ENCODE results near the gene BCDIN3D. TPM values are rescaled to one million over a fixed set of nuclear protein-coding genes. Genes with fewer than 3 reads are reported as not detected.

Gene BCDIN3D
- polyA plus RNA-seq, 4 donors, result 2.4 to 5.3 (median 3.1) TPM

- Histone ChIP-seq H3K27ac (ENCODE audit: low read depth in 1 of 3, low read length in 2 of 3) (peak overlapping the region in 1 of 3 donors; percentile 11), H3K4me3 (ENCODE audit: low read depth in 1 of 3, low read length in 3 of 3) (no peak overlapping the region), H3K9me3 (ENCODE audit: control insufficient read depth in 2 of 2, insufficient read depth in 1 of 2, low read depth in 1 of 2, low read length in 1 of 2) (no peaks in the 10 kb centered on the region), H3K36me3 (ENCODE audit: control insufficient read depth in 3 of 3, insufficient read depth in 2 of 3, low read depth in 1 of 3, low read length in 3 of 3) (peaks cover 0 to 17% (median 0%) of the 10 kb centered on the region in 3 donors), H3K27me3 (ENCODE audit: control insufficient read depth in 3 of 3, insufficient read depth in 3 of 3, low read length in 3 of 3) (no peaks in the 10 kb centered on the region), H3K4me1 (ENCODE audit: control insufficient read depth in 3 of 3, insufficient read depth in 2 of 3, low read depth in 1 of 3, low read length in 2 of 3) (peaks cover 0 to 14% (median 4%) of the 10 kb centered on the region in 3 donors)
- FAIRE-seq, result no peak
- 85 to 94% (median 91%) methylated on average over 8 of the region's 8 CpGs for WGBS, 3 donors
- DNase-seq, result no peak
Measured at GRCh38 chr12:49824416-49824815, 18.5 kb downstream of the BCDIN3D start.

GRCh38 chr12:49823951-49824350 lies 19.0 kb downstream of the BCDIN3D start:
- Histone ChIP-seq H3K4me1 (ENCODE audit: control insufficient read depth in 3 of 3, insufficient read depth in 2 of 3, low read depth in 1 of 3, low read length in 2 of 3) (peaks cover 0 to 9% (median 2%) of the 10 kb centered on the region in 3 donors), H3K27ac (ENCODE audit: low read depth in 1 of 3, low read length in 2 of 3) (no peak overlapping the region), H3K9me3 (ENCODE audit: control insufficient read depth in 2 of 2, insufficient read depth in 1 of 2, low read depth in 1 of 2, low read length in 1 of 2) (no peaks in the 10 kb centered on the region), H3K4me3 (ENCODE audit: low read depth in 1 of 3, low read length in 3 of 3) (no peak overlapping the region), H3K36me3 (ENCODE audit: control insufficient read depth in 3 of 3, insufficient read depth in 2 of 3, low read depth in 1 of 3, low read length in 3 of 3) (peaks cover 0 to 17% (median 0%) of the 10 kb centered on the region in 3 donors), H3K27me3 (ENCODE audit: control insufficient read depth in 3 of 3, insufficient read depth in 3 of 3, low read length in 3 of 3) (no peaks in the 10 kb centered on the region)
- 91 to 96% (median 95%) methylated on average over 6 of the region's 6 CpGs for WGBS, 3 donors
- FAIRE-seq, result no peak
- DNase-seq, result no peak

GRCh38 chr12:49823350-49823749 lies 19.6 kb downstream of the BCDIN3D start:
- Histone ChIP-seq H3K27ac (ENCODE audit: low read depth in 1 of 3, low read length in 2 of 3) (no peak overlapping the region), H3K36me3 (ENCODE audit: control insufficient read depth in 3 of 3, insufficient read depth in 2 of 3, low read depth in 1 of 3, low read length in 3 of 3) (peaks cover 0 to 17% (median 0%) of the 10 kb centered on the region in 3 donors), H3K4me1 (ENCODE audit: control insufficient read depth in 3 of 3, insufficient read depth in 2 of 3, low read depth in 1 of 3, low read length in 2 of 3) (peaks cover 0 to 6% (median 2%) of the 10 kb centered on the region in 3 donors), H3K9me3 (ENCODE audit: control insufficient read depth in 2 of 2, insufficient read depth in 1 of 2, low read depth in 1 of 2, low read length in 1 of 2) (no peaks in the 10 kb centered on the region), H3K4me3 (ENCODE audit: low read depth in 1 of 3, low read length in 3 of 3) (no peak overlapping the region), H3K27me3 (ENCODE audit: control insufficient read depth in 3 of 3, insufficient read depth in 3 of 3, low read length in 3 of 3) (no peaks in the 10 kb centered on the region)
- no peak for FAIRE-seq
- 68 to 86% (median 81%) methylated on average over 1 of the region's 1 CpG for WGBS, 3 donors
- DNase-seq, result no peak

- H3K27me3 ChIP-seq (ENCODE audit: control insufficient read depth in 3 of 3, insufficient read depth in 3 of 3, low read length in 3 of 3), result no peaks in the 10 kb centered on the region
- no peak overlapping the region for H3K4me3 ChIP-seq (ENCODE audit: low read depth in 1 of 3, low read length in 3 of 3)
- FAIRE-seq, result no peak
- peaks cover 0 to 17% (median 0%) of the 10 kb centered on the region in 3 donors for H3K36me3 ChIP-seq (ENCODE audit: control insufficient read depth in 3 of 3, insufficient read depth in 2 of 3, low read depth in 1 of 3, low read length in 3 of 3)
- WGBS, 3 donors, result 66 to 77% (median 74%) methylated on average over 10 of the region's 10 CpGs
- no peak for DNase-seq
- peaks cover 0 to 2% (median 0%) of the 10 kb centered on the region in 3 donors for H3K4me1 ChIP-seq (ENCODE audit: control insufficient read depth in 3 of 3, insufficient read depth in 2 of 3, low read depth in 1 of 3, low read length in 2 of 3)
- peak overlapping the region in 1 of 3 donors; percentile 71 for H3K27ac ChIP-seq (ENCODE audit: low read depth in 1 of 3, low read length in 2 of 3)
- no peaks in the 10 kb centered on the region for H3K9me3 ChIP-seq (ENCODE audit: control insufficient read depth in 2 of 2, insufficient read depth in 1 of 2, low read depth in 1 of 2, low read length in 1 of 2)
Measured at GRCh38 chr12:49821373-49822287, 21.3 kb downstream of the BCDIN3D start.

GRCh38 chr12:49819786-49820185 lies 23.1 kb downstream of the BCDIN3D start:
- no peaks in the 10 kb centered on the region for H3K27me3 ChIP-seq (ENCODE audit: control insufficient read depth in 3 of 3, insufficient read depth in 3 of 3, low read length in 3 of 3)
- H3K27ac ChIP-seq (ENCODE audit: low read depth in 1 of 3, low read length in 2 of 3), result no peak overlapping the region
- WGBS, 3 donors, result 64 to 70% (median 70%) methylated on average over 2 of the region's 2 CpGs
- H3K36me3 ChIP-seq (ENCODE audit: control insufficient read depth in 3 of 3, insufficient read depth in 2 of 3, low read depth in 1 of 3, low read length in 3 of 3), result peaks cover 0 to 22% (median 0%) of the 10 kb centered on the region in 3 donors
- peaks cover 0 to 2% (median 0%) of the 10 kb centered on the region in 3 donors for H3K4me1 ChIP-seq (ENCODE audit: control insufficient read depth in 3 of 3, insufficient read depth in 2 of 3, low read depth in 1 of 3, low read length in 2 of 3)
- no peak for DNase-seq
- no peak for FAIRE-seq
- H3K9me3 ChIP-seq (ENCODE audit: control insufficient read depth in 2 of 2, insufficient read depth in 1 of 2, low read depth in 1 of 2, low read length in 1 of 2), result no peaks in the 10 kb centered on the region
- H3K4me3 ChIP-seq (ENCODE audit: low read depth in 1 of 3, low read length in 3 of 3), result no peak overlapping the region

- no peak overlapping the region for H3K4me3 ChIP-seq (ENCODE audit: low read depth in 1 of 3, low read length in 3 of 3)
- DNase-seq (no peak), FAIRE-seq (no peak)
- H3K27ac ChIP-seq (ENCODE audit: low read depth in 1 of 3, low read length in 2 of 3), result no peak overlapping the region
- H3K27me3 ChIP-seq (ENCODE audit: control insufficient read depth in 3 of 3, insufficient read depth in 3 of 3, low read length in 3 of 3), result no peaks in the 10 kb centered on the region
- H3K4me1 ChIP-seq (ENCODE audit: control insufficient read depth in 3 of 3, insufficient read depth in 2 of 3, low read depth in 1 of 3, low read length in 2 of 3), result peaks cover 0 to 2% (median 0%) of the 10 kb centered on the region in 3 donors
- WGBS, 3 donors, result 74 to 86% (median 78%) methylated on average over 7 of the region's 7 CpGs
- H3K36me3 ChIP-seq (ENCODE audit: control insufficient read depth in 3 of 3, insufficient read depth in 2 of 3, low read depth in 1 of 3, low read length in 3 of 3), result peaks cover 0 to 15% (median 0%) of the 10 kb centered on the region in 3 donors
- no peaks in the 10 kb centered on the region for H3K9me3 ChIP-seq (ENCODE audit: control insufficient read depth in 2 of 2, insufficient read depth in 1 of 2, low read depth in 1 of 2, low read length in 1 of 2)
Measured at GRCh38 chr12:49818241-49818895, 24.5 kb downstream of the BCDIN3D start.

GRCh38 chr12:49813131-49813530 lies 29.8 kb downstream of the BCDIN3D start:
- no peak overlapping the region for H3K4me3 ChIP-seq (ENCODE audit: low read depth in 1 of 3, low read length in 3 of 3)
- H3K9me3 ChIP-seq (ENCODE audit: control insufficient read depth in 2 of 2, insufficient read depth in 1 of 2, low read depth in 1 of 2, low read length in 1 of 2), result no peaks in the 10 kb centered on the region
- H3K4me1 ChIP-seq (ENCODE audit: control insufficient read depth in 3 of 3, insufficient read depth in 2 of 3, low read depth in 1 of 3, low read length in 2 of 3), result peaks cover 0 to 20% (median 0%) of the 10 kb centered on the region in 3 donors
- H3K27me3 ChIP-seq (ENCODE audit: control insufficient read depth in 3 of 3, insufficient read depth in 3 of 3, low read length in 3 of 3), result no peaks in the 10 kb centered on the region
- WGBS, 3 donors, result 30 to 66% (median 50%) methylated on average over 1 of the region's 1 CpG
- no peak overlapping the region for H3K27ac ChIP-seq (ENCODE audit: low read depth in 1 of 3, low read length in 2 of 3)
- DNase-seq (no peak), FAIRE-seq (no peak)
- peaks cover 0 to 11% (median 0%) of the 10 kb centered on the region in 3 donors for H3K36me3 ChIP-seq (ENCODE audit: control insufficient read depth in 3 of 3, insufficient read depth in 2 of 3, low read depth in 1 of 3, low read length in 3 of 3)

- Histone ChIP-seq H3K27me3 (ENCODE audit: control insufficient read depth in 3 of 3, insufficient read depth in 3 of 3, low read length in 3 of 3) (no peaks in the 10 kb centered on the region), H3K4me3 (ENCODE audit: low read depth in 1 of 3, low read length in 3 of 3) (no peak overlapping the region), H3K4me1 (ENCODE audit: control insufficient read depth in 3 of 3, insufficient read depth in 2 of 3, low read depth in 1 of 3, low read length in 2 of 3) (peaks cover 0 to 20% (median 0%) of the 10 kb centered on the region in 3 donors), H3K27ac (ENCODE audit: low read depth in 1 of 3, low read length in 2 of 3) (no peak overlapping the region), H3K36me3 (ENCODE audit: control insufficient read depth in 3 of 3, insufficient read depth in 2 of 3, low read depth in 1 of 3, low read length in 3 of 3) (peaks cover 0 to 13% (median 0%) of the 10 kb centered on the region in 3 donors), H3K9me3 (ENCODE audit: control insufficient read depth in 2 of 2, insufficient read depth in 1 of 2, low read depth in 1 of 2, low read length in 1 of 2) (no peaks in the 10 kb centered on the region)
- DNase-seq, result no peak
- no peak for FAIRE-seq
- WGBS, 3 donors, result 70 to 82% (median 77%) methylated on average over 4 of the region's 4 CpGs
Measured at GRCh38 chr12:49811961-49812401, 30.9 kb downstream of the BCDIN3D start.
